IMR-90 (cell line): Measurements from ENCODE around the gene BBS1.

Experiments used
- CTCF ChIP-seq: conservative IDR thresholded peaks from 2 replicates; pipeline ENCODE4 v1.5.1; 2012; ENCODE audit warnings: mild to moderate bottlenecking, low read depth, low read length, improper control_type of control experiment
- MAFK ChIP-seq: IDR thresholded peaks from 2 replicates; pipeline ENCODE4 v1.6.1; 2012; ENCODE audit warnings: low read depth, low read length, improper control_type of control experiment
- POLR2A ChIP-seq: IDR thresholded peaks from 2 replicates; pipeline ENCODE4 v1.6.1; 2012; ENCODE audit warnings: mild to moderate bottlenecking, low read depth, low read length
- RAD21 ChIP-seq: IDR thresholded peaks from 2 replicates; pipeline ENCODE4 v1.6.1; 2012; ENCODE audit warnings: low read length, improper control_type of control experiment
- USF2 ChIP-seq: fragments of 150-350 bp; IDR thresholded peaks from 2 replicates; pipeline ENCODE4 v1.6.1; 2017; ENCODE audit warnings: mild to moderate bottlenecking, antibody characterized with exemption, low read length, low read depth

- TF ChIP-seq POLR2A, result no peak
- no peak for TF ChIP-seq CTCF
- TF ChIP-seq MAFK, result no peak
- TF ChIP-seq USF2, result no peak
- TF ChIP-seq RAD21, result no peak
Measured at GRCh38 chr11:66473608-66474515, 36.6 kb upstream of the BBS1 start.
